Activated T-helper 1 cell treated with anti-CD3 and anti-CD28 coated beads, Interleukin-12 subunit alpha, Interleukin-12 subunit beta, Interleukin-2, Interleukin-4 antibody, amounts not matched to agents 30 ng/mL and 10 ng/mL and 1 ng/mL, durations not matched to agents 14 hours and 24 hours and 36 hours (primary cell): ENCODE measurements around the gene TM9SF2. TPM values are rescaled to one million over a fixed set of nuclear protein-coding genes. Genes with fewer than 3 reads are reported as not detected.
A peak's percentile ranks its signal among the peaks of the same experiment; 100 is the strongest.
"Not testable (repeated sequence)": the region's sequence is repeated elsewhere in the genome, so short reads cannot be mapped to it uniquely, and the experiment has no call there.

Experiments
- DNase-seq: peaks from one replicate; pipeline ENCODE4 v3.0.0; 2021; ENCODE audit warnings: low spot score
- H3K27ac Mint-ChIP-seq: one replicate; pipeline ENCODE4 v1.8.0; 2021; ENCODE audit warnings: mild to moderate bottlenecking, mixed read lengths
- H3K27me3 Mint-ChIP-seq: one replicate; pipeline ENCODE4 v1.8.0; 2022; ENCODE audit warnings: mild to moderate bottlenecking, moderate library complexity, mixed read lengths; ENCODE audit not compliant: insufficient read depth
- H3K36me3 Mint-ChIP-seq: one replicate; pipeline ENCODE4 v1.8.0; 2021; ENCODE audit warnings: low read depth, mixed read lengths
- H3K4me1 Mint-ChIP-seq: one replicate; pipeline ENCODE4 v1.8.0; 2021; ENCODE audit warnings: low read depth, mixed read lengths
- H3K4me3 Mint-ChIP-seq: one replicate; pipeline ENCODE4 v1.8.0; 2021; ENCODE audit warnings: mild to moderate bottlenecking, moderate library complexity, mixed read lengths
- H3K9me3 Mint-ChIP-seq: one replicate; pipeline ENCODE4 v1.8.0; 2021; ENCODE audit warnings: mixed read lengths
- intact Hi-C: fragments of 100-400 bp; cut with micrococcal nuclease; formaldehyde crosslinking; loops from one replicate; pipeline ENCODE4 v1.15.1; 2024
- total RNA-seq: library from RNA; stranded (reverse); gene quantifications from 2 replicates; pipeline ENCODE4 v1.2.3, GENCODE V29; 2022

The TM9SF2 gene
- 59.1 and 62.6 TPM in 2 replicates for total RNA-seq

DNA sequence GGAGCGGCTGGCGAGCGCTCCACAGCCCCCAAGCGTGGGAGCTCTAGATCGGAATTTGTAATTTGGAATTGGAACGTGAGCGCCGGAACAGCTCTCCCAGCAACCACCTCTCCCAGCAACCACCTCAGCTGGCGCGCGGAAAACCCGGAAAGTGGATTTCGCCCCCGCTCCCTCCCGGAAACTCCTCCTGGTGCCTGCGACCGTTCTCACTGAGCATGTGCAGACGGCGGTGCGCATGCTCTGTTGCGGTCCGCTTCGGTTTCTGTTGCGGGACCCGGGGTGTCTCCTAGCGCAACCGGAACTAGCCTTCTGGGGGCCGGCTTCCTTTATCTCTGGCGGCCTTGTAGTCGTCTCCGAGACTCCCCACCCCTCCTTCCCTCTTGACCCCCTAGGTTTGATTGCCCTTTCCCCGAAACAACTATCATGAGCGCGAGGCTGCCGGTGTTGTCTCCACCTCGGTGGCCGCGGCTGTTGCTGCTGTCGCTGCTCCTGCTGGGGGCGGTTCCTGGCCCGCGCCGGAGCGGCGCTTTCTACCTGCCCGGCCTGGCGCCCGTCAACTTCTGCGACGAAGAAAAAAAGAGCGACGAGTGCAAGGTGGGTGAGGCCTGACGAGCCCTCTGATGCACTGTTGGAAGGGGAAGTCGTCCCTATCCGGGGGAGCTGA, at the start of gene TM9SF2:
Gene TM9SF2, plus strand, starts transcription at position 289 of the 664 bp plus-strand sequence. Its CDS starts 135 bp downstream, at position 424.
- peak within 1 kb of the TSS; percentile 96 for H3K4me3 Mint-ChIP-seq
- peaks cover 1% of the 10 kb centered on the region for H3K27me3 Mint-ChIP-seq
- peaks cover 70% of the 10 kb centered on the region for H3K4me1 Mint-ChIP-seq
- no peaks in the 10 kb centered on the region for H3K9me3 Mint-ChIP-seq
- intact Hi-C loops: loop anchor here (1.0 to 5.0 kb wide), 4 partner anchors 64 to 891 kb away; partner anchors contain the start of gene CLYBL
- DNase-seq: peak; percentile 95
- peak within 1 kb of the TSS; percentile 95 for H3K27ac Mint-ChIP-seq
- peaks cover 14% of the 10 kb centered on the region for H3K36me3 Mint-ChIP-seq

DNA sequence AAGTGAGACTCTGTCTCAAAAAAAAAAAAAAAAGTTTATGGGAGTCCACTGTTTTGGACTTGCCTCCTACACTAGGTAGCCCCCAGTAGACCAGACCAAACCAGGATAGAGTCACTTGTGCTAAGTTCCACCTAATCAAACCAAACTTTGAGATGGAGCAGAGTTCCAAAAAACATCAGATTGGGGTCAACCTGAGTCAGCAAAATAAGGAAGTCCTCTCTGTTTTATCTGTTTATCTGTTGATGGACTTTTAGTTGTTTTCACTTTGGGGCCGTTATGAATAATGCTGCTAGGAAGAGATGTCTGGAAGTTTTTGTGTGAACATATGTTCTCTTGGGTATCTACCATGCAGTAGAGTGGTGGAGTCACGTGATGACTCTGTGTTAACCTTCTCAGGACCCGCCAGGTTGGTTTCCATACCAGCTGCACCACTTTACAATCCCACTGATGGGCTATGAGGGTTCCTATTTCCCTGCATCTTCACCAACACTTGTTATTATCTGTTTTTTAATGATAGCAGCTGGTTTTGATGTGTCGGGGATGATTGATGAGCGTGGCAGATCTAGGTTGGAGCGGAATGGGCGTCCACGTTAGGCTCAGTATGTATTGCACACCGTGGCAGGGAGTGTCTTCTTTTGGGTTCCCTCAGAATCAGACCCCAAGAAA, 46.6 kb upstream of the TM9SF2 start:
- H3K4me1 Mint-ChIP-seq: peaks cover 7% of the 10 kb centered on the region
- intact Hi-C loops: no loop called here
- peaks cover 14% of the 10 kb centered on the region for H3K27me3 Mint-ChIP-seq
- DNase-seq: no peak
- peaks cover 9% of the 10 kb centered on the region for H3K9me3 Mint-ChIP-seq
- no peak overlapping the region for H3K27ac Mint-ChIP-seq
- H3K4me3 Mint-ChIP-seq: no peak overlapping the region
- peaks cover 4% of the 10 kb centered on the region for H3K36me3 Mint-ChIP-seq

DNA sequence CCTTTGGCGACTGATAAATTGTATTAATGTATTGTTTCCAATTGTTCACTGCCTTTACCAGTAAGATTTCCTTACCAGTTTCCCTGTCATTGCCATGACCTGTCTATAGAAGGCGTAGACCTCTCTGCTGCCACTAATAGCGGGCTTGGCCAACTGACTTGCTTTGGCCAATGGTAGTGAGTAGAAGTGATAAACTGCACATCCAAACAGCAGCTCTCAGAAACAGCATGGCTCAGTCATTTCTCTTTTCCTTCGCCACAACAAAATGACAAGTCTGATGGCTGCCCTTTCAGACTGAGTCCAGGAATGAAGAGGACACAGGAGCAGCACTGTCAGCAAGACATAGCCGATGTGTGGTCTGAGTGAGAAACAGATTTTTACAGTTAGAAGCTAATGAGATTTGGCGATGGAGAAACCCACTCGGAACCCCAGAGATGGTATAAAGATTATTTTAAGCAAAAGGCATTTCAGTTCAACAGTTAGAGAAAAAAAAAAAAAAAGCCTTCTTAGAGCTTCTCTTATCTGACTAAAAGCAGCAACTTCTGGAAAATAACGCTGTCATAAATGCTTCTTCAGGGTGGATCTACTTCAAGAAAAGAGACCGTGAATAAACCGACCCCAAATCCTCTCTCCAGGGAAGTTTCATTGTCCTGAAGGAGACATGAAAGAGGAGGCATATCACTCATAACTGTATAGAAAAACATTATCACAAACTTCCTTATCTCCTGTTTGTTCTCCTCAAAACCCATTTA, 42.0 kb upstream of the TM9SF2 start:
- Mint-ChIP-seq H3K4me3 (no peak overlapping the region), H3K9me3 (peaks cover 9% of the 10 kb centered on the region), H3K27ac (no peak overlapping the region), H3K4me1 (peaks cover 19% of the 10 kb centered on the region), H3K27me3 (peaks cover 4% of the 10 kb centered on the region), H3K36me3 (peaks cover 7% of the 10 kb centered on the region)
- no peak for DNase-seq
- intact Hi-C loops: no loop called here

- H3K27me3 Mint-ChIP-seq, H3K27ac Mint-ChIP-seq, H3K36me3 Mint-ChIP-seq, H3K4me3 Mint-ChIP-seq, intact Hi-C loops, H3K9me3 Mint-ChIP-seq, DNase-seq: not testable (repeated sequence)
- peaks cover 33% of the 10 kb centered on the region for H3K4me1 Mint-ChIP-seq
These were observed 40.5 kb upstream of the TM9SF2 start for GRCh38 chr13:99460802-99461201.

DNA sequence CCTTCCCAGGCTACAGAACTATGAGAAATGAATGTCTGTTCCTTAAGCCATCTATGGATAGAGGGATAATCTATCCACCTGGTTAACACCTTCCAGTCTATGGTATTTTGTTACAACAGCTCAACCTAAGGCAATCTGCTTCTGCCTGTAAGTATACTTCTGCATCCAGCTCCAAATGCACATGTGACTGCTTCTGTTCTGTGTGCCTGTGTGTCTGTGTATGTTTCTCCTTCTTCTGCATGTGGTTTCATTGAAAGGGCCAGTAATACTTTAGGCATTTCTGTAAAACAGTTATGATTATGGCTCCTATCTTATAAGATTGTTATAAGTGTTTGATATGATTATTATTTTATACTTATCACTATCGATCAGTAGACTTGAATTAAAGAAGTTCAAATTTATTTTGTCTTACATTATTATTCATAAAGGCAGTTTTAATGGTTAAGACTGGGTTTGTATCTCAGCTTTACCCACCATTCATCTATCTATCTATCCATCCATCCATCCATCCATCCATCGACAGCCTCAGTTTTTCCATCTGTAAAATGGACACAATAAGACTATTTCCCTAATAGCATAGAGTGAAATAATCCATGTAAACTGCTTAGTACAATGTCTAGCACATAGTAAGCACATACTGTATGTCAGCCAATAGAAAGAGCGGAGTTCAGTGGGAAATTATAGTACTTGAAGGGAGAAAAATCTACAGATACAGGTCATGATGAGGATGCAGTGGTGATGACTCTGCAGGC, 37.5 kb upstream of the TM9SF2 start:
- intact Hi-C loops: loop anchor here (2.0 kb wide), 1 partner anchor 21 kb away; no protein-coding TSS in a partner anchor
- no peak for DNase-seq
- Mint-ChIP-seq H3K36me3 (peaks cover 2% of the 10 kb centered on the region), H3K27ac (peak overlapping the region; percentile 87), H3K4me1 (peaks cover 33% of the 10 kb centered on the region), H3K4me3 (no peak overlapping the region), H3K27me3 (peaks cover 2% of the 10 kb centered on the region), H3K9me3 (peaks cover 5% of the 10 kb centered on the region)

GRCh38 chr13:99464441-99464949, 36.8 kb upstream of the TM9SF2 start:
- H3K27ac Mint-ChIP-seq: peak overlapping the region; percentile 87
- intact Hi-C loops: loop anchor here (2.0 kb wide), 1 partner anchor 20 kb away; no protein-coding TSS in a partner anchor
- H3K4me3 Mint-ChIP-seq: peak overlapping the region; percentile 43
- H3K4me1 Mint-ChIP-seq: peaks cover 33% of the 10 kb centered on the region
- H3K9me3 Mint-ChIP-seq: peaks cover 12% of the 10 kb centered on the region
- H3K27me3 Mint-ChIP-seq: peaks cover 3% of the 10 kb centered on the region
- H3K36me3 Mint-ChIP-seq: peaks cover 5% of the 10 kb centered on the region
- no peak for DNase-seq

DNA sequence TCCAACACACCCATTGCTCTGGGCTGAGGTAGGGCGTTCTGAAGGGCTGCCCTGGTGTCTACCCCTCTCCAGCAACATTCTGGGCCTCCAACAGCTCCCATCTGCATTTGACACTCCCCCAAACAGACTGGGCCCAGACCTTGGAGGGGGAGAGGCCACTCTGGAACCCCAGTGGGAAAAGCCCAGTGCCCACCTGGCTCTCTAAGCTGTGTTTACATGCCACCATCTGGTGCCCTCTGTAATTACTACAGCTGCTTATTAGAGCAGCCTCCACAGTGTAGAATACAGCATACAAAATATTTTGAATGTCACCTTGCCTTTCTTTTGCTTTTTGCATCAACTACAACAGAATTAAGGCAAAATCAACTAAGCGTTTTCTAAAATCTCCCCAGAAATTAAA, 35.8 kb upstream of the TM9SF2 start:
- peaks cover 13% of the 10 kb centered on the region for H3K9me3 Mint-ChIP-seq
- H3K27me3 Mint-ChIP-seq: peaks cover 3% of the 10 kb centered on the region
- H3K4me3 Mint-ChIP-seq: no peak overlapping the region
- peaks cover 5% of the 10 kb centered on the region for H3K36me3 Mint-ChIP-seq
- DNase-seq: no peak
- peak overlapping the region; percentile 40 for H3K27ac Mint-ChIP-seq
- intact Hi-C loops: loop anchor here (2.0 kb wide), 1 partner anchor 19 kb away; no protein-coding TSS in a partner anchor
- H3K4me1 Mint-ChIP-seq: peaks cover 33% of the 10 kb centered on the region

DNA sequence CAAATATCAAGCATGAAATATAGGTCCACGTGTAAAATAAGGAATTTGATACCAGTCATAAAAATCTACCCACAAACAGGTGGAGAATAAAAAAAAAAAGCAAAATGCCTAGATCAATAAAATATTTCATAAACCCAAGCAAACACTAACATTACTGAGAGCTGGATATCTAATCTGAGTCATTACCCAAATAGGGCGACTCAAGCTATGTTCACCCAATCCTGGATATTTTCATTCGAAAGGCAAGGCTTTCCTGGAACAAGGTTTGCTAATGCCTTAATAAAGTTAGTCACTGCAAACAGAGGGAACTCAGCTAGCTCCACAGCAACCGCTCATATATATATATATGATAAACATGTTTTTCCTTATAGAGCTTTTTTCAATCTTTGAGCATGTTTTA, 33.5 kb upstream of the TM9SF2 start:
- intact Hi-C loops: no loop called here
- H3K4me1 Mint-ChIP-seq: peaks cover 25% of the 10 kb centered on the region
- H3K27me3 Mint-ChIP-seq: peaks cover 3% of the 10 kb centered on the region
- DNase-seq: no peak
- H3K27ac Mint-ChIP-seq: no peak overlapping the region
- H3K4me3 Mint-ChIP-seq: no peak overlapping the region
- peaks cover 4% of the 10 kb centered on the region for H3K36me3 Mint-ChIP-seq
- H3K9me3 Mint-ChIP-seq: peaks cover 13% of the 10 kb centered on the region

GRCh38 chr13:99469041-99469440, 32.2 kb upstream of the TM9SF2 start:
- intact Hi-C loops: no loop called here
- Mint-ChIP-seq H3K9me3 (peaks cover 13% of the 10 kb centered on the region), H3K27me3 (peaks cover 3% of the 10 kb centered on the region), H3K4me1 (peaks cover 16% of the 10 kb centered on the region), H3K36me3 (peaks cover 3% of the 10 kb centered on the region), H3K4me3 (no peak overlapping the region), H3K27ac (no peak overlapping the region)
- no peak for DNase-seq

DNA sequence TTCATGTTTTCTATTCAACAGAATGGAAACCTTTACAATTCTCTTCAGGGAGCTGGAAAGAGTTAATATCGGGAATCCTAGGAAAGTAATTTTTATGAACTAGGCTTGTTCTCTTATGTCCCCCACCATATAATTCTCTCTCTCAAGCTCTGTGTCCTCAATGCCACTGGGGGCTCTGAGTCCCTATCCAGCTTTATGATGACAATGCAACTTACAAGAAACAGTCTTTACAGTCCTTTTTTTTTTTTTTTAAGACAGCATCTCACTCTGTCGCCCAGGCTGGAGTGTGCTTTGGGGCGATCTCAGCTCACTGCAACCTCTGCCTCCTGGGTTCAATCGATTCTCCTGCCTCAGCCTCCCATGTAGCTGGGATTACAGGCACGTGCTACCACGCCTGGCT, 31.2 kb upstream of the TM9SF2 start:
- intact Hi-C loops: no loop called here
- peaks cover 13% of the 10 kb centered on the region for H3K9me3 Mint-ChIP-seq
- H3K36me3 Mint-ChIP-seq: peaks cover 3% of the 10 kb centered on the region
- DNase-seq: no peak
- H3K27ac Mint-ChIP-seq: no peak overlapping the region
- peaks cover 3% of the 10 kb centered on the region for H3K27me3 Mint-ChIP-seq
- H3K4me3 Mint-ChIP-seq: no peak overlapping the region
- peaks cover 6% of the 10 kb centered on the region for H3K4me1 Mint-ChIP-seq

DNA sequence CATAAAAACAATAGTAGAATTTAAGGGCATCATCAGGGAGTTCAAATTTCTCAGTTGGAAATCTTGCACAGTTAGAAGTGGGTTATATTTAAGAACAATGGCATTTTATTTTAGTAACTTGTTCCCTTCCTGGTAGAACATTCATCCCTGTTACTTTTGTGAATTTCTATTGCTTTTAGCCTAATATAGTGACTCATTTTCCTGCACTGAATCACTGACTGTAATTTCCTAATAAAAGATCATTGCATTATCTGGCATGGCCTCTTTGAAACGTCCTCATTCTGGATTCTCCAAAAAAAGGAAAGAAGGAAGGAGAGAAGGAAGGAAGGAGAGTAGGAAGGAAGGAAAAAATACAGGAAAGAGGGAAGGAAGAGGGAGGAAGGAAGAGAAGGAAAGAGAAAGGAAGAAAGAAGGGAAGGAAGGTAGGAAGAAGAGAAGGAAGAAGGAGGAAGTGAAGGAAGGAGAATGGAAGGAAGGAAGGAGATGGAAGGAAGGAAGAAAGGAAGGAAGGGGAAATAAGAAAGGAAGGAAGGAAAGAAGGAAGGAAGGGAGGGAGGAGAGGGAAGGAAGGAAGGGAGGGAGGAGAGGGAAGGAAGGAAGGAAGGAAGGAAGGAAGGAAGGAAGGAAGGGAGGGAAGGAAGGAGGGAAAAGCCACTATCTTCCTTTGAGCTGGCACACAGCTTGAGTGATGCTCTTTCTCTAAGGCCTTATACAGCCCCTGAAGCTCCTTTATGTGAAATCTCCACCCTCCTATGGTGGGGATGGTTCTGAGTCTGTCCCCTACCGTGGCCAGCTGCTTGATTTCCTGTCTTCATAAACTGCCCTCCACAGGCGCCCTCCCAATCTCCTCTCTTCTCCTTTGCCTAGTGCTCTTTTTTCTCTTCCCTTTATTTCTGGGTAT, 29.8 kb upstream of the TM9SF2 start:
- intact Hi-C loops: no loop called here
- H3K4me3 Mint-ChIP-seq: no peak overlapping the region
- H3K9me3 Mint-ChIP-seq: peaks cover 10% of the 10 kb centered on the region
- peaks cover 3% of the 10 kb centered on the region for H3K27me3 Mint-ChIP-seq
- H3K36me3 Mint-ChIP-seq: peaks cover 3% of the 10 kb centered on the region
- H3K27ac Mint-ChIP-seq: no peak overlapping the region
- H3K4me1 Mint-ChIP-seq: peaks cover 2% of the 10 kb centered on the region
- no peak for DNase-seq
